Natural killer cell (primary cell): ENCODE results near the gene SPN. TPM values are rescaled to one million over a fixed set of nuclear protein-coding genes. Genes with fewer than 3 reads are reported as not detected.

Source experiments
- ATAC-seq, 3 donors: fragments of 150-1000 bp in 2 of 3; fragments of 200-7000 bp in 1 of 3; cut with Tn5 transposase; 1 replicate in 1 of 3; 2 replicates in 2 of 3; pipeline ENCODE4 v1.10.0; 2021; ENCODE audit warnings: mild to moderate bottlenecking in 2 of 3, moderate library complexity in 2 of 3
- DNase-seq, 2 donors: peaks; one replicate each; pipeline versions ENCODE4 v3.0.0 to v3.0.0-alpha.2; 2013 to 2021; ENCODE audit warnings: mixed read lengths in 1 of 2
- H3K27ac ChIP-seq: one replicate; pipeline ENCODE4 v1.5.1; 2013; ENCODE audit warnings: mild to moderate bottlenecking, low read length
- H3K27me3 ChIP-seq: one replicate; pipeline ENCODE4 v1.6.1; 2013; ENCODE audit warnings: low read length; ENCODE audit not compliant: control insufficient read depth, insufficient read depth
- H3K36me3 ChIP-seq: one replicate; pipeline ENCODE4 v1.6.1; 2013; ENCODE audit warnings: low read length; ENCODE audit not compliant: control insufficient read depth, insufficient read depth
- H3K4me1 ChIP-seq: one replicate; pipeline ENCODE4 v1.6.1; 2013; ENCODE audit warnings: low read length; ENCODE audit not compliant: control insufficient read depth, insufficient read depth
- H3K4me3 ChIP-seq: one replicate; pipeline ENCODE4 v1.5.1; 2013; ENCODE audit warnings: low read length
- H3K9me3 ChIP-seq: one replicate; pipeline ENCODE4 v1.6.1; 2013; ENCODE audit warnings: low read length; ENCODE audit not compliant: control insufficient read depth, insufficient read depth
- H3K27ac Mint-ChIP-seq, 2 donors: one replicate each; pipeline ENCODE4 v1.8.0; 2022; ENCODE audit warnings: mild to moderate bottlenecking in 2 of 2, mixed read lengths in 2 of 2, moderate library complexity in 1 of 2
- H3K27me3 Mint-ChIP-seq, 2 donors: one replicate each; pipeline ENCODE4 v1.8.0; 2022; ENCODE audit warnings: low read depth in 2 of 2, mixed read lengths in 2 of 2
- H3K36me3 Mint-ChIP-seq: one replicate; pipeline ENCODE4 v1.8.0; 2022; ENCODE audit warnings: mixed read lengths
- H3K4me1 Mint-ChIP-seq, 2 donors: one replicate each; pipeline ENCODE4 v1.8.0; 2022; ENCODE audit warnings: mixed read lengths in 2 of 2
- H3K4me3 Mint-ChIP-seq: one replicate; pipeline ENCODE4 v1.8.0; 2022; ENCODE audit warnings: mild to moderate bottlenecking, moderate library complexity, mixed read lengths
- H3K9me3 Mint-ChIP-seq, 2 donors: one replicate each; pipeline ENCODE4 v1.8.0; 2022; ENCODE audit warnings: mixed read lengths in 2 of 2
- WGBS: methylation state at CpG from one replicate; pipeline ENCODE4 v1.1.7; 2013; ENCODE audit warnings: missing lambda C conversion rate; ENCODE audit not compliant: insufficient coverage; 5-methylcytosine and 5-hydroxymethylcytosine counted together
- intact Hi-C: fragments of 100-400 bp; cut with micrococcal nuclease; formaldehyde crosslinking; loops from one replicate; pipeline ENCODE4 v1.14.2; 2022
- total RNA-seq, 4 donors: library from RNA; stranded (reverse); fragments of 120-200 nt in 1 of 4; gene quantifications; one replicate each; pipeline versions ENCODE4 v1.2.3 to v1.2.4, GENCODE V29; 2013 to 2022
- TF ChIP-seq, protein P1 (sequence below): fragments of 200-600 bp; IDR thresholded peaks from one replicate; pipeline ENCODE4 v1.8.0; 2022; ENCODE audit warnings: antibody characterized with exemption

SPN gene
- total RNA-seq, 3 donors from 2014 or later (not counting 1 experiment from before 2014, with no cell fraction given), result 373 to 439 (median 435) TPM

DNA sequence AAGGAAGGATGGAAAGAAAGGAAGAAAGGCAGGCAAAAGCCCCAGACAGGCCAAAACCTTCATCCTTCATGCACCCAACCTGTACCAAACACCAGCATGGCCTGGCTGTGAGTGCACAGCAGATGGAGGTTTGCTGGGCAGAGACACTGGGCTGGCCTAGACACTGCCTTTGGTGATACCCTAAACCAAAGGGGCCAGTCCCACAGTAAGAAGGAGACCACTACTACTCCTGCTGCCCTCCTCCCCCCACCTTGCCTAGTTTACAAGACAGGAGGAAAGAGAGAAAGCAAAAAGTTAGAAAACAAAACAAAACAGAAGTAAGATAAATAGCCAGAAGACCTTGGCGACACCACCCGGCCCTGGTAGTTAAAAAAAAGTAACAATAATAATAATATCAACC is 35.0 kb downstream of the SPN start:
- intact Hi-C loops, result no loop called here
- peaks cover 25 to 33% of the 10 kb centered on the region in 2 donors for H3K4me1 Mint-ChIP-seq
- ATAC-seq, result no peak
- no peaks in the 10 kb centered on the region for H3K36me3 ChIP-seq
- TF ChIP-seq, protein P1, sequence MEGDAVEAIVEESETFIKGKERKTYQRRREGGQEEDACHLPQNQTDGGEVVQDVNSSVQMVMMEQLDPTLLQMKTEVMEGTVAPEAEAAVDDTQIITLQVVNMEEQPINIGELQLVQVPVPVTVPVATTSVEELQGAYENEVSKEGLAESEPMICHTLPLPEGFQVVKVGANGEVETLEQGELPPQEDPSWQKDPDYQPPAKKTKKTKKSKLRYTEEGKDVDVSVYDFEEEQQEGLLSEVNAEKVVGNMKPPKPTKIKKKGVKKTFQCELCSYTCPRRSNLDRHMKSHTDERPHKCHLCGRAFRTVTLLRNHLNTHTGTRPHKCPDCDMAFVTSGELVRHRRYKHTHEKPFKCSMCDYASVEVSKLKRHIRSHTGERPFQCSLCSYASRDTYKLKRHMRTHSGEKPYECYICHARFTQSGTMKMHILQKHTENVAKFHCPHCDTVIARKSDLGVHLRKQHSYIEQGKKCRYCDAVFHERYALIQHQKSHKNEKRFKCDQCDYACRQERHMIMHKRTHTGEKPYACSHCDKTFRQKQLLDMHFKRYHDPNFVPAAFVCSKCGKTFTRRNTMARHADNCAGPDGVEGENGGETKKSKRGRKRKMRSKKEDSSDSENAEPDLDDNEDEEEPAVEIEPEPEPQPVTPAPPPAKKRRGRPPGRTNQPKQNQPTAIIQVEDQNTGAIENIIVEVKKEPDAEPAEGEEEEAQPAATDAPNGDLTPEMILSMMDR, result no peak
- H3K36me3 Mint-ChIP-seq, result no peaks in the 10 kb centered on the region
- no CpG with 5 or more reads among the region's 2 CpGs for WGBS
- H3K27ac Mint-ChIP-seq, result no peak overlapping the region
- no peaks in the 10 kb centered on the region for H3K27me3 ChIP-seq
- peaks cover 0 to 3% of the 10 kb centered on the region in 2 donors for H3K27me3 Mint-ChIP-seq
- H3K27ac ChIP-seq, result no peak overlapping the region
- no peaks in the 10 kb centered on the region for H3K9me3 ChIP-seq
- no peak overlapping the region for H3K4me3 Mint-ChIP-seq
- no peak overlapping the region for H3K4me3 ChIP-seq
- H3K4me1 ChIP-seq, result peaks cover 26% of the 10 kb centered on the region
- no peak for DNase-seq
- H3K9me3 Mint-ChIP-seq, result no peaks in the 10 kb centered on the region

DNA sequence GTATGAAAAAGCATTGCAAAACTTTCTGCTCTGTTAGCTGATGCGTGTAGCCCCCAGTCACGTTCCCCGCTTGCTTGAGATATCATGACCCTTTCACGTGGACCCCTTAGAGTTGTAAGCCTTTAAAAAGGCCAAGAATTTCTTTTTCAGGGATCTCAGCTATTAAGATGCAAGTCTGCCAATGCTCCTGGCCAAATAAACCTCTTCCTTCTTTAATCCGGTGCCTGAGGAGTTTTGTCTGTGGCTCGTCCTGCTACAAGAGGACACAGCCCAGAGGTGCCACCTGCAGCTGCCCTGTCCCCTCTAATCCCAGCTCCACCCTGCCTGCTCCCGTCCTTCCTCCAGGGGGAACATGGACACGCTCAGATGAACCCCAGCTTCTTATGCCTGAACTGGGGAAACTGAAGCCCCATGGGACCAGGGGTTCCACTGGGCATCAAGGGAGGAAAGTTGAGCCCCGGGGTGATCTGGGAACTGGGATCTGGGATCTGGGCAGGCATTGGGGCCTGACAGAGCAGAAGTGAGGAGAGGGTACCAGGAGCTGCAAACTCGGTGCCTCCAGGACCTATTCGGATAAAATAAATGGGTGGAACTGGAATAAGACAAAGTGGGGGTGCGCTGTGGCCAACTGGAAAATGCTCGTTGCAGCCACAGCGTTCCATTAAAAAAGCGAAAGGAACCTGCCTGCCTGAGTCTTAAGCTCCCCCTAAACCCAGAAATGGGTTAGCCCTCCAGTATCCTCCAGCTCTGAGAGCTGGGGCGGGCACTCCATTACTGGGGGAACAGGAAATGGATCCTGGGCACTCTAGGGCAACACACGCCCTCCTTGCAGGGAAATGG is 35.7 kb downstream of the SPN start:
- peaks cover 32% of the 10 kb centered on the region for H3K4me1 ChIP-seq
- no peaks in the 10 kb centered on the region for H3K36me3 ChIP-seq
- no peak overlapping the region for H3K4me3 ChIP-seq
- DNase-seq (no peak), ATAC-seq (no peak)
- H3K9me3 Mint-ChIP-seq, result no peaks in the 10 kb centered on the region
- WGBS, result 91% methylated on average over 17 of the region's 17 CpGs
- no peak overlapping the region for H3K4me3 Mint-ChIP-seq
- peaks cover 0 to 3% of the 10 kb centered on the region in 2 donors for H3K27me3 Mint-ChIP-seq
- intact Hi-C loops, result no loop called here
- H3K36me3 Mint-ChIP-seq, result no peaks in the 10 kb centered on the region
- TF ChIP-seq, protein P1, result no peak
- no peaks in the 10 kb centered on the region for H3K9me3 ChIP-seq
- H3K27ac ChIP-seq, result no peak overlapping the region
- H3K4me1 Mint-ChIP-seq, result peaks cover 26 to 35% of the 10 kb centered on the region in 2 donors
- H3K27me3 ChIP-seq, result no peaks in the 10 kb centered on the region
- peak overlapping the region in 1 of 2 donors; percentile 7 for H3K27ac Mint-ChIP-seq

DNA sequence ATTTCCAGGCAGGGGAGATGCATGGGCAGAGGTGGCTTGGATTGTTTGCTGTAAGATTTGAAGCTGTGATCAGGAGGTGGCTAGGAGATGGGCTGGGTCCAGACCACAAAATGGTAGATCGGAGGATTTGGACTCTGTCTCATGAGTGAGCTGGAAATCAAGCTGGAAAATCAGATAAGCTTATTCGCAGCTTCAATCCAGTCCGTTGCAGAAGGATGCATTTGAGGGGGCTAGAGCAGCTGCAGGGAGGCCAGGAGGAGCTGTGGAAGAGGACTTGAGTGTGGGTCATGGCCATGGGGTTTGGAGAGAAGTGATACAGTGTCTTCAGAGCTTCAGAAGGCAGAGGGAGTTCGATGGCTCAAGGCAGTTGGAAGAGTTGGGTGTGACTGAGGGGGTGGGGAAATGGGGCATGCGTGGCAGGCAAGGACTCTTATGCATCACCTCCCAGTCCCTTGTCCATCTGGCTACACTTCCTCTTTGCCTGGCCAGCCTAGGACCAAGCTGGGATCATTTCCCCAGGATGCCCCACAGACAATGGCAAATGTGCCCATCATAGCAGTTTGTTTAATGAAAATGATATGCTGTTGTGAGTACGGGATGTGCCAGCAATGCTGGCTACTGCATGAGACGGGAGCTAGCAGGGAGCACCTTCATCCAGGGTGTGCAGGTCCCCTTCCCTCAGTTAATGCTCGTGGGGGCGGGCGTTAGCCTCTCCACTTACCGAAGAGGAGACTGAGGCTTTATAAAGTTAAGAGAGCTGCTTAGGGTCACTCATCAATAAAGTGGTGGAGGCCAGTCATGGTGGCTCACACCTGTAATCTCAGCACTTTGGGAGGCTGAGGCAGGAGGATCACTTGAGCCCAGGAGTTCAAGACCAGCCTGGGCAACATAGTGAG is 36.5 kb downstream of the SPN start:
- TF ChIP-seq, protein P1, result no peak
- no peak overlapping the region for H3K4me3 Mint-ChIP-seq
- H3K9me3 Mint-ChIP-seq, result no peaks in the 10 kb centered on the region
- Histone ChIP-seq H3K9me3 (no peaks in the 10 kb centered on the region), H3K36me3 (no peaks in the 10 kb centered on the region), H3K27me3 (no peaks in the 10 kb centered on the region), H3K4me1 (peaks cover 32% of the 10 kb centered on the region), H3K27ac (no peak overlapping the region), H3K4me3 (no peak overlapping the region)
- no peak for DNase-seq
- no peak for ATAC-seq
- WGBS, result 91% methylated on average over 11 of the region's 11 CpGs
- H3K27me3 Mint-ChIP-seq, result peaks cover 0 to 3% of the 10 kb centered on the region in 2 donors
- intact Hi-C loops, result loop anchor here (1.0 to 10.0 kb wide), 6 partner anchors 11 to 322 kb away; partner anchors contain the start of genes CDIPT and PAGR1
- peaks cover 26 to 35% of the 10 kb centered on the region in 2 donors for H3K4me1 Mint-ChIP-seq
- H3K36me3 Mint-ChIP-seq, result no peaks in the 10 kb centered on the region
- H3K27ac Mint-ChIP-seq, result no peak overlapping the region
